GM21529 (cell line): Measurements from ENCODE around the gene LRRTM1.

Experiments
- ATAC-seq: cut with Tn5 transposase; IDR thresholded peaks from one replicate; pipeline ENCODE4 v1.9.1; 2021; ENCODE audit not compliant: unreplicated experiment

Gene LRRTM1, protein sequence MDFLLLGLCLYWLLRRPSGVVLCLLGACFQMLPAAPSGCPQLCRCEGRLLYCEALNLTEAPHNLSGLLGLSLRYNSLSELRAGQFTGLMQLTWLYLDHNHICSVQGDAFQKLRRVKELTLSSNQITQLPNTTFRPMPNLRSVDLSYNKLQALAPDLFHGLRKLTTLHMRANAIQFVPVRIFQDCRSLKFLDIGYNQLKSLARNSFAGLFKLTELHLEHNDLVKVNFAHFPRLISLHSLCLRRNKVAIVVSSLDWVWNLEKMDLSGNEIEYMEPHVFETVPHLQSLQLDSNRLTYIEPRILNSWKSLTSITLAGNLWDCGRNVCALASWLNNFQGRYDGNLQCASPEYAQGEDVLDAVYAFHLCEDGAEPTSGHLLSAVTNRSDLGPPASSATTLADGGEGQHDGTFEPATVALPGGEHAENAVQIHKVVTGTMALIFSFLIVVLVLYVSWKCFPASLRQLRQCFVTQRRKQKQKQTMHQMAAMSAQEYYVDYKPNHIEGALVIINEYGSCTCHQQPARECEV

DNA sequence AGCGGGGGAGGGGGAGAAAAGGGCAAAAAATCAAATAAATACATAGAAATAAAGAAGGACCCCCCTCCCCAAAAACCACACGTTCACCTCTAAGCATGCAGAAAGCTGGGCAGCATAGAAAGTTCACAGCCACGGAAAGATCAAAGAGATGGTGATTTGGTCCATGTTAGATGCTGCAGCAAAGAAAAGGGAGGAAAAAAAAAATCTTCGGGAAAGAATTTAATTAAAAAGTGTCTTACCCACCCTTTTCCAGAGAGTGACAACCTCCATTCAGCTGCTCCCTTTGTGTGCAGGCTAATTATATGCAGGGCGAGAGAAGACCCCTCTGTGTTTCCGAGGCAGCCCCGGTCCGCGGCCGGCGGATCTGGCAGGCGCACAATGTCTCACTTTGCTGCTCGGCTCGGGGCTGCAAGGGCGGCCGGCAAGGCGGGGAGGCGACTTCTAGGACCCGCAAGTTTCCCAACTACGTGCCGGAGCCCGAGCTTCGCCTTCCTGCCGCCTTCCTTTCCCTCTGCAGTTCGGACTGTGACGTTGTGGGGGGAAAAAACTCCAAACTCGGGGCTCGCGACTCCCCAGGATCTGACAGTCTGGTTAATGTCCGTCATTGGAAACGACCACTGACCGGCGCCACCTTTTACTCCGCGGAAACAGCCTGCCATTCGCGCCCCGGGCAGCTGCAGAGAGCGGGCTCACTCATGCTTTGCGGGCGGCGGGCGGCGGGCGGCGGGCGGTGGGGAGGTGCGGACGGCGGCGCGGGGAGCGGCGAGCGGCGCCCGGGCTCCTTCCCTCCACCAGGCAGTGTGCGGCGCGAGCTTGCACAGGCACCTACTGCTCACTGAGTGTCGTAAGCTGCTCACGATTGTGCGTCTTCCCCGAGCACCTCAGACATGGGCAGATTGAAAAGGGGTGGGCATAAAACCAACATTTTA is at the start of gene LRRTM1:
TSS of gene LRRTM1 (minus strand) at position 844 of the 929 bp plus-strand sequence. CDS start 933 bp downstream, outside the sequence.
- ATAC-seq: no peak

DNA sequence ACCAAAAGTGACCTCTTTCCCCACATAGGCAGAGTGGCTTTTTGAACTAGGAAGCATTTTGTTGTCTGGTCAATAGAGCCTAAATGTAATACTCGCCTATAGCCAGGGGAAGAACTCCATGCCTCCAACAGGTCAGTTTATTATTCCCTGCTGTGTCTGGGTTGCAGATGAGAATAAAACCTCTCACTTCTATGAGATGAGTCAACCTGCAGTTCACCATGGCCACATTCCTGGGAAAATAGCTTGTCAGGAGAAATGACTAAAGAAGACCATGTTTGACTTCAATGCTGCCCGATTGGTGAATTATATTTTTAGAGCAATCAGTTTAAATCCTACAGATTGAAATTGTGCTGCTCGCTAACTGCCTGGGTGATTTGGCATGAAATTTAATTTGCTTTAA is 46.7 kb upstream of the LRRTM1 start:
- no peak for ATAC-seq

DNA sequence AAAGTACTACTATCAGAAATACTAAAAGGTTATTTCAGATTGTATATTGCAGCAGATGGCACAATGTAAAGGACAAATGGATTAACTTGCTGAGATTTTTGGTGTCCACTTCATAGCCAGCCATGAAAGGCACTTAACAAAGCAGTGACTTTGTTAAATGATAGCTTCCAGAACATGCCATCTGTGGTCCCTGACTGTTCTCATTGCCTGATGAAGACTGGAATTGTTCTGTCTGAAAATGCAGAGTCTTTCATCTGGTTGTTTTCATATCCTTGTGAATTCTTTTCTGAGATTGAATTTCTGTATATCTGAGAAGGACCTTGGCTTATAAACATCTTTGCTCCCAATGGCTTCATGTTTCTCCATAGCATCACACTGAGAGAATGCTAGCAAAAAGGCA is 44.4 kb upstream of the LRRTM1 start:
- no peak for ATAC-seq

DNA sequence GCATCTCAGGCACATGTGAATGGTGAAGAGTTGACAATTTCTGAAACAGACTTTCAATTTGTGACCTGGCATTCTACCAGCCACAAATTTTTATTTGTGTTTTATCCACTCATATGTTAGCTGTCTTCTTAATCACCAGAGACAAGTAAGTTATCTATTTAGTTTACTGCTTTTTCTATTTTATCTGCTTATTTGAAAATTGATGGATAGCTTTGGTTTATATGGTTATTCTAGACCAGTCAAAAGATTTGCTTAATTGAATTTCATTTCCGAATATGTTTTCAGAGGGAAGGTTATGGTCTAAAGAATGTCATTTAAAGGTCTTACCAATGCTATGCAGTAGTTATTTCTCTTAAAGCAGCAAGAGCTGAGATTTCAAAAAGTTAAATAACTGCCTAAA is 43.5 kb upstream of the LRRTM1 start:
- no peak for ATAC-seq

DNA sequence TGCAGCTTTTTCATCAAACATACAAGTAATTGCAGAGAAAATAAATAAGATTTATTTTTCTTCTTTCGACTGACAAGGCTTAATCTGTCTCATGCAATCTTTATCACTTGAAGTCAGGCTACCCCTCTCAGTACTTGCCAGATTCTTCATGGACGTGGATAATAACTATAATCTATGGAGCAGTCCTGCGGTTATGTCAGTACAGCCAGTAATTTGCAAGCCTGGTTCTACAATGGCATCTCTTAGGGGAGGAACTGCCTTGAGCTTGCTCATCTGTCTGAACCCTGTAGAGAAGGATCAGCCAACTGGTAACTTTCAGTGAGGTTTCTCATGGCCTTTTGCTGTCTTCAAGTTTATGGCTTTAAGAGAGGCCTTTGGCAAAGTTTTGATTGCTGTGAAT is 35.5 kb upstream of the LRRTM1 start:
- ATAC-seq: no peak

DNA sequence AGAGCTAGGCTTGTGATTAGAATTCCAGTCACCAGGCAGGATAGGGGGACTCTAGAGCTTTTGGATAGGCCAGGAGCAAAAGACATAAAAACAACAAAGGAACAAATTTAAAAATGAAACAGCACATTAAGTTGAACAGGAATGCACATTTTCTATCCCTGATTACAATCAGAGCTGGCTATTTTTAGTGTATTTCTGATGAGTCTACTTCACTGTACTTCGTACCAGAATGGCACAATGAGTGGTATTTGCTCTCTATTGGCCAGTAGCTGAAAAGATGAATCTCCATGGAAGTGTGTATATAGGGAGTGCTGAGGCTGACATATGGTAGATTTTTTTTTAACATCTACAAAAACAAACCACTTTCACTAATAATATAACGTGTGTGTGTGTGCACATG is 34.2 kb upstream of the LRRTM1 start:
- ATAC-seq: no peak

DNA sequence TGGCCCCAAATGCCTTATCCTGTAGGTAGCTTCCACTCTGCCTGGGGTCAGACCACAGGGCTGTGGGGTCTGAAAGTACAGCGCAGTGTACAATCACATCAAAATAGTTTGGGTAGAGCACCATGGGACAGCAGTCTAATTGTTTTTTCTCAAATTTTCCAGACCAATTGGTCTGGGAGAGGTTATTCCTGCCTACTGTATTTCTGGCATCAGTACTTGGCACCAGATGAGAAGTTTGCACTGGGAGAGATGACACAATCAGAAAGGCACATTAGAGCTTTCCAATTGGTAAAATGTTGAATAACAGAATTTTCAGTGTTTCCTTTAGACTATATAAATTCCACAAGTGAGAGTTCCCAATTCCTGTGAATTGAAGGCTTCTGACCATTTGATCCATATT is 30.9 kb upstream of the LRRTM1 start:
- no peak for ATAC-seq

DNA sequence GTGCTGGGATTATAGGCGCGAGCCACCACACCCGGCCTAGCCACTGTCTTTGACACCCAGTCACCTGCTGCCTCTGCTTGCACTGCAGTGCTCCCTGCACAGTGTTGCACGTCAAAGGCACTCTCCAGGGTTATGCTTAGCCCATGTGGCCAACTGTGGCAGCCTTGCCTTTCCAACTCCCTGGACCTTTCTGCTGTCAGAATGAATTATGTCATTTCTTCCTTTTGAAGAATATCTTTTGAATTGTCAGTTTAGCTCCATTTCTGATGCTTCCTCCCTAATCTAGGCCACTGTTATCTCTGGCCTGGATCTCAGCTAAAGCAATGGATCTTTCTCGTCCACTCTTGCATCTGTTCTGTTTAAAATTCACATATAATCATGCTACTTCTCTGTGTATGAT is 29.3 kb upstream of the LRRTM1 start:
- ATAC-seq: no peak

DNA sequence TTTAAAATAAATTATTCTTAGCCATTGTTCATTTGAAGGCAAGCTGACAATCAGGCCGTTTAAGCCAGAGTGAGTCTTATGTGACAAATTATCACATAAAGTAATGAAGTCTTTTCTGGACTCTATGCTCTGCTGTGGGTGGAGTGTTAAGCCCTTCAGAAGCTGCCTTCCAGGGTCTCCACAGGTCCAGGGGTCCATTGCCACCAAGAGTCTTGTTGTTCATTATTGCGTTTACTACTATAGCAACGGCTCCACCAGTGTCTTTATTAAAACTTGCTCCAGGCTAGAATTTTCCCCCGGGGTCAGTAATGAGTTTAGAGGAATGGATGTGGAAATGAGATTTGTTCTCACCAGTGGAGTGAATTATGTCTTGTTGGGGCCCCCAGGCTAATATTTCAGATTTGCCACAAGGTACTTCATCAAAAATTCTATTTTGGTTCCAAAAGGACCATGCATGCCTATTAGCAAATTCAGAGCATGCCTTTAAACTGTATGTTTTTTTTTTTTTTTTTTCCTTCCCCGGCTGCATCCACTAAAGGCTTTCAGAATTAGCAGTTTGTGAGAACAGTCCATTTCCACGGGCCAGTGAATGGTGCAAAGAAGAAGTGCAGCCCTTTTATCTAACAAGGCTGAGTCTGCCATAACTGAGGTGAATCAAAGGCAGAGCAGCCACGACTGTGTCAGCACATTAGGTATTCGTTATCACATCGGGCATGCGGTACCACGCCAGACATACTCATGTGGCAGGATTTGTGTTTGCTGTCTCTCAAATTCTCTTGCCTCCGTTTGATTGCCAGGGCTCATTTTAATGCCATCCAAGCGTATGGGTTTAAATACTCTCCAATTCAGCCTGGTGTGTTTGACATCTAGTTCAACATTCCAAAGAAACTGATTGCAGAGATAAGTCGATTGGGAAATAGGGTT is 26.2 kb upstream of the LRRTM1 start:
- ATAC-seq: no peak

DNA sequence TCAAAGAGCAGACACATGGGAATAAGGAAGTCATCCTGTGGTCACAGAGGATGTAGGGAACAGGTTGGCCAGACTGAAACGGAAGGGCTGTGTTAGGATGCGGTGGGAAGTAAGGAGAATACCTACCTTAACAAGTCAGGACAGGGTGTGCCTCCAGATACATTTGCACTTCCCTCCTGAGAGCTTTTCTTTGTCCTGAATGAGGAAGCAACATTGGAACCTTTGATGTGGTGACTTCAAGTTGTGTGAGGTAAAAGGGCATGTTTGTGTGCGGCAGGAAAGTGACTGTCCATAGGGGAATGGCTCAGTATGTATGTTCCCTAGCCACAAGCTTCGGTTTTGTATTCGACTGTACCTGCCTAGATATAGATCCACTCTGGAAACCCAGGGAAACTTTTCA is 24.9 kb upstream of the LRRTM1 start:
- ATAC-seq: no peak

DNA sequence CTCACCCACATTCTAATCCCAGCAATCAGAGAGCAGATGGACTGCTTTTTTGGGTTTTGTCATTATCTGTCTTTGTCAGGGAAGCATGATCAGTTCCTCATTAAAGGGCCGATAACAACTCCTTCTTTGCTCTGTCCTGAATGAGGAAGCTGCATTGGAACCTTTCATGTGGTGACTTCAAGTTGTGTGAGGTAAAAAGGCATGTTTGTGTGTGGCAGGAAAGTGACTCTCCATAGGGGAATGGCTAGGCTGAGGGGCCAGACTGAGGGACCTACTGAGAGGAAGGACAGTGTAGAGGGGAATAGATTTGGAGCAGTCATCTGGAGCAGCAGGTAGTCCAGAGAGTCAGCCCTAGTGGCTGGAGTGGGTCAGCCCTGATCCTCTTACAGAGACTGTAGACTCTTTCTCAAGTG is 23.6 kb upstream of the LRRTM1 start:
- no peak for ATAC-seq

DNA sequence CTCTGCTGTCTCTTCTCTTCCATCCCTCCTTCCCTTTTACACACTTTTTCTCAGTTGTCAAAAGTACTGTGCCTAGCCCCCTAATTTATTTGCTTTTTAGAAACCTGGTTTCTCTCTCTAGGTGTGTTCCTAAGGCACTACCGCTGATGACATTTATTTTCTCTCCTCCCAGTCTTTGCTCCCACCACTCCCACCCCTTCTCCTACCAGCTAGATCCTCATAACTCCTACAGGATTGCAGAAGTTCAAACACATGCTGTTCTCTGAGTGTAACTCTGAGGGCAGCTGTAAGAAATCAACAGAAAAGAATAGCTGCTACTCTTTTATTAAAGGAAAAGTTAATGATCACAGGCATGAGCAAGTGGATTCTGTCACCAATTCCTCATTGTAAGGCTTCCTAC is 22.3 kb upstream of the LRRTM1 start:
- ATAC-seq: no peak

DNA sequence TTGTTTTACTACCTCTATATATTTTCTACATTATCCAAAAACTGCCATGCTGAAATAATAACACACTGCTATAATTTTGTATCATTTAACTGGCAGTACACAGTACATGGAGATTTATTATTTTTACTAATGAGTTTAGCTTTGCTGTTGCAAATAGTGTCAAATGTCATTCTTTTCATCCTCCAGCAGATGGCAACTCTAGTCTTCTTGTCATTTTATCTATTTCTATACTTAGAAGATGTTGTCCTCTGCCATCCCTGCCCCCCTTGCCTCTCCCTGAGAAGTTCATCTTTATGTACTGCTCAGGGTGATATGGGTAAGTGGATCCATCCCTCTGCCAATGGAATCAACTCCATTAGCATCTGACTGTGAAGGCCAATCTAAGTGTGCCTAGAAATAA is 21.7 kb upstream of the LRRTM1 start:
- ATAC-seq: no peak

DNA sequence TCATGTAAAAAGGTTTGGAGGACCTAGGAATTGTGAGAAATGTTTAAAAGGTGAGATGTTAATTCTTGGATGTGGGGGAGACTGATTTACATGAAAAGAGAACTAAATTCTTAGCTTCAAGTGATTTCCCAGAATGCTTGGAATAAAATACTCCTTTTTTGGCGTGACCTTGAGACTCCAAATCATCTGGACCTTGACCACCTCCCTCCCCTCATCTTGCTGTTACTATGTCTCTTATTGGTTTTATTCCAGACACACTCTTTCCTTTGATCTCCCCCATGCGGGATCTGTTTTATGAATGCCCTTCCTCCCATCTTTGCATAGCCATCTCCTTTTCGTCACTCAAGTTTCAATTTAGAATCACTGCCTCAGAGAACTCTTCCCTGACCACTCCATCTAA is 20.0 kb upstream of the LRRTM1 start:
- no peak for ATAC-seq

DNA sequence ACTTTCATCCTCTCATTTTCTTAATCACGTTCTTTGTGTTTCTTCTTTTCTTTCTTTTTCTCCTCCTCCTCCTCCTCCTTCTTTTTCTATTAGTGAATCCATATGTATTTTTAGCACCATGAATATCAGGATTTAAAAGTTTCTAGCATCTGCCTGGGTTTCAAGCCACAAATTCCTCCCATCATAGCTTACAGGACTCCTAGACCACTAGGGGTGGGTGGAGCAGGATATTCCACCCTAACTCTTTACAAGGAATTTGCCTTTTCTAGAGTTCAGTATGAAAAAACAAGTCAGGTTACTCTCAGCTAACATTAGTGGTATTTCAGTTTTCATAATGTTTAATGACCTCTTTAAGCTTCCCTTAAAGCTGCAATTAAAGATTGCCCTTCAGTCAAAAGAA is 19.1 kb upstream of the LRRTM1 start:
- no peak for ATAC-seq

DNA sequence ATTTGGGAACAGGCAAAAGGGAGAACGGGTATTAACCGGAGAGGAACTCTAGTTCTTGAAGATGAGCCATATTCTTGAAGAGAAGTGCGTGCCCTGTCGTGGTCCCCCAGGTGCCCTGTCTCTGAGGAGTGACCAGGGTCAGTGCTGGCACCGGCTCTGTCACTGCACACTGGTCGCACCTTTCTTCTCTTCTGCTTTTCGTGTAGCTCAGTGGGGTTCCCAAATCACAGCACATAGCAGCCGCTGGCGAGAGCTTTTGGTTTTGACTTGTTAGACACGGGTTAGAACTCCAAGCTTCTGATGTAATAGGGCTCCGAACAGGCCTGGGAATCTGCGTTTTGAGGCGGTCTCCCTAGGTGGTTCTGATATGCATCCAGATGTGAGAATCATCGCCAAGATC is 18.4 kb upstream of the LRRTM1 start:
- no peak for ATAC-seq

DNA sequence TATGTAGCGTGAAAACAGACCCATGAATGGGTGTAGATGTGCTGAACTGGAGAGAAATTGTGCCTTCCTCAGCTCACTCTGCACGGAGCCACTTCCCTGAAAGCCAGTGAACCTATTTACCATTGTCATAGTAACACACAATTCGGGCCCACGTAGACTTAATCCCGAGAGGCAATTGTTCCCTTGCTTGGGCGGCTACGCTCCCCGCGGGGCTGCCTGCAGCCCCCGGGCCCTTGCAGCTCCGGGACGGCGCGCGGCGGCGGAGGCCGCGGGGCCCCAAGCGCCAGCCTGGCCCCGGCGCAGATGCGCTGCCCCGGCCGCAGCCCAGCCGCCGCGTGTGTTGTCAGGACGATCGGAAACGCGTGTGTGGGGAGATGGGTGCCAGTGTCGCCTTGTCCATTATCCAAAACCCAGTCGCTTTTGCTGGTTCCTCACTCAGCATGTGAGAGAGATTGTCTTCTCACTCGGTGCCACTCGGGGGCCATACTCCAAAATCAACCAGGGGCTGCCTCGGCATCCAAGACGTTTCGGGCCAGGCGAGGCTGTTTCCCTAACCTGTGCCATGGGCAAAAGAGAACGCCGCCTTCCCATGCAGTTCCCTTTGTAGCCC is 17.9 kb upstream of the LRRTM1 start:
- no peak for ATAC-seq

DNA sequence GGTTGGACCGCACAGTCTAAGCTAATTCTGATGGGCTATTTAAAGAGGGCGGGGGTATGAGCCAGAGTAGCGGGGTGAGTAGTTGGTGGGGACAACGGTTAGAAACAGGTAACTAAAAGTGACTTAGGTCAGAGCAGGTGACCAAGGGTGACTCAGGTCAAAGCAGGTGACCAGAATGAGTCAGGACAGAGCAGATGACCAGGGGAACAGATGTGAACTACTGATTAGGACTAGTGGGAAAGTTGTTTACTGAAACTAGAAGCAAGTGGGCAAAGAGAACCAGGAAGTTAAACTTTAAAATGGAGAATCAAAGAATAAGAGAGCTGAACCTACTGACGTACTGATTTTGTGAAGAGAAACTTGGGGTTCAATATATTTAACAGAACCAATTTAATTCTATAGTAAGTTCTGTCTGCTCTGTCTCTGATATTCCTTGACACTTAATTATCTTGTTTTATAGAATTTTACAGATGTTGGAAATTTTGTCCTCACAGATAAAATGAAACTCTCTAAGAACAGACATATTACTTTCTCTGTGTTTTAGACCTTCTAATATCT is 7.8 kb upstream of the LRRTM1 start:
- ATAC-seq: no peak

DNA sequence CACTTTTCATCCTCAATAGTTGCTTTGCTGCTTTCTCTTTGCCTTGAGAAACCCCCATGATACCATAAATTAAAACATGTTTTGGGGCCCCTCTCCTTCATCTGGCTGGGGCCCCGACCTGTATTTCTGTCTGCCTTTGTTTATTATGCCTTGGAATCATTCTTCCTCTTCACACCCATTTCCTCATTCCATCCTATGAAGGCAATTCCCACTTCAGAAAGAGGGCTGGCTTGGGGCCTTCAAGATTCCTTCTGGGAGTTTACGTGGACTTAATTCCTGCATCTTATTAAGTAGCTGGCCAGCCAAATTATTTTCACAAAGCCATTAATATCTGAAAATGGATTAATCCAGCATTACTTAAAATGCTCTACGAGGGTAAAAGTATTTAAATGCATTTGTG is 6.8 kb upstream of the LRRTM1 start:
- ATAC-seq: no peak
